ENCODE data around the gene VWA8. TPM values are rescaled to one million over a fixed set of nuclear protein-coding genes. Genes with fewer than 3 reads are reported as not detected.
"Not testable (repeated sequence)": the region's sequence is repeated elsewhere in the genome, so short reads cannot be mapped to it uniquely, and the experiment has no call there.

Gene VWA8
- total RNA-seq, 3 donors from 2014 or later: 18.4 to 43.5 (median 34.7) TPM

GRCh38 chr13:41546372-41547190 lies 414.3 kb downstream of the VWA8 start:
- no peak for DNase-seq (ENCODE audit: low spot score in 2 of 2)
- no peaks in the 10 kb centered on the region for H3K36me3 ChIP-seq
- intact Hi-C loops (cut with DNase I; ENCODE audit: low total_unique reads): no loop called here
- peak overlapping the region; percentile 31 to 62 for H3K27ac ChIP-seq
- no peak for TF ChIP-seq CTCF (IDR thresholded peaks at IDR 0.05)
- TF ChIP-seq POLR2AphosphoS5 (IDR thresholded peaks at IDR 0.05): no peak
- no peak for TF ChIP-seq POLR2A (IDR thresholded peaks at IDR 0.05)
- H3K9me3 ChIP-seq: no peaks in the 10 kb centered on the region
- H3K4me1 ChIP-seq: no peaks in the 10 kb centered on the region
- H3K4me3 ChIP-seq: no peak overlapping the region
- H3K27me3 ChIP-seq: no peaks in the 10 kb centered on the region

GRCh38 chr13:41545432-41545707 lies 415.5 kb downstream of the VWA8 start:
- Histone ChIP-seq H3K4me3 (no peak overlapping the region), H3K4me1 (no peaks in the 10 kb centered on the region), H3K27me3 (no peaks in the 10 kb centered on the region), H3K27ac (no peak overlapping the region), H3K36me3 (no peaks in the 10 kb centered on the region), H3K9me3 (no peaks in the 10 kb centered on the region)
- TF ChIP-seq POLR2AphosphoS5 (IDR thresholded peaks at IDR 0.05) (no peak), POLR2A (IDR thresholded peaks at IDR 0.05) (no peak), CTCF (IDR thresholded peaks at IDR 0.05) (no peak)
- intact Hi-C loops (cut with DNase I; ENCODE audit: low total_unique reads): no loop called here
- no peak for DNase-seq (ENCODE audit: low spot score in 2 of 2)

DNA sequence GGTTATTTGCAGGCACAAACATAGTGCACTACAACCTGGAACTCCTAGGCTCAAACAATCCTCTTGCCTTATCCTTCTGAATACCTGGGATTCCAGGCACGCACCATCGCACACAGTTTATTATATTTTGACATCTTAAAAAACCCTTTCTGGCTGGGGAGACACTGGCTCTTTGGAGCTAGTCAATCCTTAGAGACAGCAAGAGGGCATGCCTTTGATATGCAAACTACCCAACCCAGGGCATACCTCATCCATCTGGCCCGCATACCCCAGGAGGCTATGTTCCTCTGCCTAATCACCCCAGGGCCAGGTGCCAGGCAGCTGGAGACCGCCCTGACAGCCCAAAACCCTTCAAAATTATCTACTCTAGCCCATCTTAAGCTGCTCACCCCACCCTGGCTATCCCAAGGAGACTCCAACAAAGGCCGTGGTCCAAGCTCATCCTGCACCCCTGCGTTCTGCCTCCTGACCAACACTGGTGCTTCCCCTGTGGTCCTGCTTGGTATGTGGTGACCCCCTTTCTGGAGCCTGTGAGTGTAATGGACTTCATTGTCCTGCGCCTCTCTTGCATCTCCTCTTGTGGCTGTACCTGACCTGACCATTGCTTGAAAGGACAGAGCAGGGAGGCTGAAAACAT lies 417.1 kb downstream of the VWA8 start:
- Histone ChIP-seq H3K4me1 (no peaks in the 10 kb centered on the region), H3K36me3 (no peaks in the 10 kb centered on the region), H3K9me3 (no peaks in the 10 kb centered on the region), H3K27me3 (no peaks in the 10 kb centered on the region), H3K27ac (no peak overlapping the region), H3K4me3 (no peak overlapping the region)
- intact Hi-C loops (cut with DNase I; ENCODE audit: low total_unique reads): no loop called here
- TF ChIP-seq POLR2A (IDR thresholded peaks at IDR 0.05) (no peak), CTCF (IDR thresholded peaks at IDR 0.05) (no peak), POLR2AphosphoS5 (IDR thresholded peaks at IDR 0.05) (no peak)
- no peak for DNase-seq (ENCODE audit: low spot score in 2 of 2)

GRCh38 chr13:41542799-41543198 lies 418.1 kb downstream of the VWA8 start:
- H3K36me3 ChIP-seq; H3K4me1 ChIP-seq; H3K9me3 ChIP-seq; H3K27me3 ChIP-seq; H3K27ac ChIP-seq; H3K4me3 ChIP-seq; intact Hi-C loops (cut with DNase I; ENCODE audit: low total_unique reads); DNase-seq (ENCODE audit: low spot score in 2 of 2): not testable (repeated sequence)

GRCh38 chr13:41542281-41542680 lies 418.6 kb downstream of the VWA8 start:
- TF ChIP-seq CTCF (IDR thresholded peaks at IDR 0.05) (no peak), POLR2A (IDR thresholded peaks at IDR 0.05) (no peak), POLR2AphosphoS5 (IDR thresholded peaks at IDR 0.05) (no peak)
- H3K4me3 ChIP-seq: no peak overlapping the region
- DNase-seq (ENCODE audit: low spot score in 2 of 2): no peak
- no peaks in the 10 kb centered on the region for H3K27me3 ChIP-seq
- H3K9me3 ChIP-seq: no peaks in the 10 kb centered on the region
- no peaks in the 10 kb centered on the region for H3K36me3 ChIP-seq
- H3K4me1 ChIP-seq: no peaks in the 10 kb centered on the region
- no peak overlapping the region for H3K27ac ChIP-seq
- intact Hi-C loops (cut with DNase I; ENCODE audit: low total_unique reads): no loop called here

Data from breast epithelium (tissue), 4 donors.